ENCODE measurements around the gene TPRA1.

The TPRA1 gene

DNA sequence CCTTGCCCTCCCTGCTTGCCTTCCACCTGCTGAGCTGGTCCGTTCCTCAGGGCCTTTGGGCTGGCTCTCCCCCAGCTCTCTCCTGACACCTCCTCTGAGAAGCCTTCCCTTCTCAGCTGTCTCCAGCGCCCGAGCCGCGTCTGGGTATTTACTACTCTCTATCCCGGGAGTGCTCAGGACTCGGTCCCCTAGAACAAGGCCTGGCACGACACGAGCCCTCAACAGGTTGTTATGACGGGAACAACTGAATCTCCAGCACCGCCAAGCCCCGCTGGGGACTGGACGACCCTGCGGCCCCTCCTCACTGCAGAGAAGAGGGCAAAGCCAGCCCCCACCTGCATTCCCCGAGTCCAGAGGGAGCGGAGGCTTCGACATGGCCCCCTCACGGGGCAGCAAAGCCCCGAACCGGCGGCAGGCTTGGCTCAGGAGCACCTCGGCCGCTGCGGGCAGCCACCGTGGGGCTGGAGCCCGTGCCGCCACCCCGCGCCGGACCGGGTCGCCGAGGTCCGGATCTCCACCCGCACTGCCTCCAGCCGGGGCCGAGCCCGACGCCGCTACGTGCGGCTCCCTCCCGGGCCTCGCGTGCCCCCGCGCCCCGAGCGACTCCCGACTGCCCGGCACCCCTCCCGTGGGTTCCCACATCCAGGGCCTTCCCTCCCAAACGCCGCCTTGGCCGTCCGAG, 792 bp downstream of the TPRA1 start:
- Histone ChIP-seq H3K4me1 (ENCODE audit: control extremely low read depth in 1 of 4, control insufficient read depth in 4 of 4, insufficient read depth in 4 of 4, low read length in 3 of 4) (peaks cover 0 to 32% (median 28%) of the 10 kb centered on the region in 4 experiments), H3K27ac (ENCODE audit: insufficient read depth in 1 of 2, low read depth in 1 of 2, low read length in 2 of 2, poor library complexity in 1 of 2, severe bottlenecking in 2 of 2) (peak overlapping the region; percentile 85 to 94), H3K4me3 (ENCODE audit: control insufficient read depth in 1 of 7, extremely low read depth in 1 of 7, insufficient read depth in 4 of 7, low read depth in 2 of 7, low read length in 6 of 7) (peak overlapping the region; percentile 71 to 94 (median 85)), H3K36me3 (ENCODE audit: control insufficient read depth in 4 of 4, insufficient read depth in 4 of 4, low read length in 3 of 4) (peaks cover 0 to 12% (median 4%) of the 10 kb centered on the region in 4 experiments), H3K9me3 (ENCODE audit: control extremely low read depth in 1 of 5, control insufficient read depth in 4 of 5, insufficient read depth in 2 of 5, low read depth in 1 of 5, low read length in 4 of 5) (no peaks in the 10 kb centered on the region), H3K27me3 (replicated peaks in 2 of 5; ENCODE audit: control insufficient read depth in 4 of 5, insufficient read depth in 5 of 5, low read length in 4 of 5) (no peaks in the 10 kb centered on the region)
- DNase-seq, result peak in 1 of 3 donors; percentile 20
- ChIA-PET POLR2A (no interaction called here), CTCF (interaction anchor here (0.7 to 7.1 kb wide), 3 partner anchors 11 to 18 kb away, joined by 3 to 42 read pairs (median 5); no protein-coding TSS in a partner anchor)
- WGBS (ENCODE audit: insufficient coverage), result 0% methylated on average over 38 of the region's 56 CpGs

GRCh38 chr3:127588806-127589577, 1.5 kb downstream of the TPRA1 start:
- CTCF ChIA-PET, result interaction anchor here (0.7 to 7.1 kb wide), 3 partner anchors 14 to 18 kb away, joined by 3 to 42 read pairs (median 4); no protein-coding TSS in a partner anchor
- peak overlapping the region in 1 of 2 experiments; percentile 94 for H3K27ac ChIP-seq (ENCODE audit: insufficient read depth in 1 of 2, low read depth in 1 of 2, low read length in 2 of 2, poor library complexity in 1 of 2, severe bottlenecking in 2 of 2)
- WGBS (ENCODE audit: insufficient coverage), result 15% methylated on average over 11 of the region's 12 CpGs

GRCh38 chr3:127587876-127588275, 2.7 kb downstream of the TPRA1 start:
- H3K4me3 ChIP-seq (ENCODE audit: control insufficient read depth in 1 of 7, extremely low read depth in 1 of 7, insufficient read depth in 4 of 7, low read depth in 2 of 7, low read length in 6 of 7), result no peak overlapping the region
- DNase-seq, result no peak
- CTCF ChIA-PET, result interaction anchor here (1.1 to 7.1 kb wide), 3 partner anchors 10 to 16 kb away, joined by 3 to 42 read pairs (median 4); no protein-coding TSS in a partner anchor
- H3K27me3 ChIP-seq (replicated peaks in 2 of 5; ENCODE audit: control insufficient read depth in 4 of 5, insufficient read depth in 5 of 5, low read length in 4 of 5), result no peaks in the 10 kb centered on the region
- 93% methylated on average over 4 of the region's 4 CpGs for WGBS (ENCODE audit: insufficient coverage)
- no peaks in the 10 kb centered on the region for H3K9me3 ChIP-seq (ENCODE audit: control extremely low read depth in 1 of 5, control insufficient read depth in 4 of 5, insufficient read depth in 2 of 5, low read depth in 1 of 5, low read length in 4 of 5)
- H3K27ac ChIP-seq (ENCODE audit: insufficient read depth in 1 of 2, low read depth in 1 of 2, low read length in 2 of 2, poor library complexity in 1 of 2, severe bottlenecking in 2 of 2), result no peak overlapping the region
- POLR2A ChIA-PET, result no interaction called here
- H3K4me1 ChIP-seq (ENCODE audit: control extremely low read depth in 1 of 4, control insufficient read depth in 4 of 4, insufficient read depth in 4 of 4, low read length in 3 of 4), result peaks cover 0 to 32% (median 28%) of the 10 kb centered on the region in 4 experiments
- peaks cover 0 to 12% (median 4%) of the 10 kb centered on the region in 4 experiments for H3K36me3 ChIP-seq (ENCODE audit: control insufficient read depth in 4 of 4, insufficient read depth in 4 of 4, low read length in 3 of 4)

More at GRCh38 chr3:127588806-127589577, 1.5 kb downstream of the TPRA1 start:
- POLR2A ChIA-PET, result interaction anchor here (0.7 kb wide), 1 partner anchor 477 kb away, joined by 3 read pairs; no protein-coding TSS in a partner anchor
- Histone ChIP-seq H3K4me1 (ENCODE audit: control extremely low read depth in 1 of 4, control insufficient read depth in 4 of 4, insufficient read depth in 4 of 4, low read length in 3 of 4) (peaks cover 0 to 32% (median 28%) of the 10 kb centered on the region in 4 experiments), H3K27me3 (replicated peaks in 2 of 5; ENCODE audit: control insufficient read depth in 4 of 5, insufficient read depth in 5 of 5, low read length in 4 of 5) (no peaks in the 10 kb centered on the region), H3K4me3 (ENCODE audit: control insufficient read depth in 1 of 7, extremely low read depth in 1 of 7, insufficient read depth in 4 of 7, low read depth in 2 of 7, low read length in 6 of 7) (peak overlapping the region; percentile 71 to 94 (median 85)), H3K9me3 (ENCODE audit: control extremely low read depth in 1 of 5, control insufficient read depth in 4 of 5, insufficient read depth in 2 of 5, low read depth in 1 of 5, low read length in 4 of 5) (no peaks in the 10 kb centered on the region), H3K36me3 (ENCODE audit: control insufficient read depth in 4 of 4, insufficient read depth in 4 of 4, low read length in 3 of 4) (peaks cover 0 to 12% (median 4%) of the 10 kb centered on the region in 4 experiments)
- DNase-seq, result peak in 2 of 3 donors; percentile 28 to 32

DNA sequence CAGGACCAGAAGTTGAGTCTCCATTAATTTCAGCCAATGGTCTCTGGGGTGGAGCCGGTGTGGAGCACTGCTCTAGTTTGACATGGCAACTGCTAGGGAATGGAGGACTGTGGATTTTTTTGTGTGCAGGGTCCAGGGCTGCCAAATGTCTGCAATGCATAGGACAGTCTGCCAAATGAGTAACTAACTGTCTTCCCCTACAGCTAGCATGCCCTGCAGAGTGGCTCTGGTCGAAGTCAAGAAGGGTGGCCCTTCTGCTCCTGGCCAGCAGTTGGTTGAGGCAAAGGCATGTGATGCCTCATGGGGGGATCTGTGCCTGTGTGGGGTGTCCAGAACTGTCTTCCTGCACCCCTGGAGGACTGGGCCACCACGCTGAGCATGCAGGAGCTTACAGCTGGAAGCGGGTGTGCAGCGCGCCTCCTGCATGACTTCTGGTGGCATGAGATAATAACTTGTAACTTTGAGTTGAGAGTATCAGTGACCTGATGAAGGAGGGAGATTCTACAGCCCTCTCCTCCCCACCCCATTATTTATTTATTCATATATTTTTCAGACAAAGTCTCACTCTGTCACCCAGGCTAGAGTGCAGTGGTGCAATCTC, 4.6 kb downstream of the TPRA1 start:
- ChIA-PET CTCF (interaction anchor here (1.8 to 7.1 kb wide), 2 partner anchors 11 to 12 kb away, joined by 7 to 42 read pairs; partner anchors contain the start of gene MCM2), POLR2A (no interaction called here)
- peak in 1 of 3 donors; percentile 27 for DNase-seq
- Histone ChIP-seq H3K4me3 (ENCODE audit: control insufficient read depth in 1 of 7, extremely low read depth in 1 of 7, insufficient read depth in 4 of 7, low read depth in 2 of 7, low read length in 6 of 7) (no peak overlapping the region), H3K27me3 (replicated peaks in 2 of 5; ENCODE audit: control insufficient read depth in 4 of 5, insufficient read depth in 5 of 5, low read length in 4 of 5) (no peaks in the 10 kb centered on the region), H3K36me3 (ENCODE audit: control insufficient read depth in 4 of 4, insufficient read depth in 4 of 4, low read length in 3 of 4) (peaks cover 2 to 14% (median 6%) of the 10 kb centered on the region in 4 experiments), H3K4me1 (ENCODE audit: control extremely low read depth in 1 of 4, control insufficient read depth in 4 of 4, insufficient read depth in 4 of 4, low read length in 3 of 4) (peaks cover 0 to 18% (median 18%) of the 10 kb centered on the region in 4 experiments), H3K27ac (ENCODE audit: insufficient read depth in 1 of 2, low read depth in 1 of 2, low read length in 2 of 2, poor library complexity in 1 of 2, severe bottlenecking in 2 of 2) (no peak overlapping the region), H3K9me3 (ENCODE audit: control extremely low read depth in 1 of 5, control insufficient read depth in 4 of 5, insufficient read depth in 2 of 5, low read depth in 1 of 5, low read length in 4 of 5) (no peaks in the 10 kb centered on the region)
- WGBS (ENCODE audit: insufficient coverage), result 93% methylated on average over 2 of the region's 6 CpGs

- ChIA-PET POLR2A (no interaction called here), CTCF (interaction anchor here (1.8 to 7.1 kb wide), 2 partner anchors 10 to 12 kb away, joined by 7 to 42 read pairs; partner anchors contain the start of gene MCM2)
- Histone ChIP-seq H3K4me1 (ENCODE audit: control extremely low read depth in 1 of 4, control insufficient read depth in 4 of 4, insufficient read depth in 4 of 4, low read length in 3 of 4) (peaks cover 0 to 24% (median 23%) of the 10 kb centered on the region in 4 experiments), H3K9me3 (ENCODE audit: control extremely low read depth in 1 of 5, control insufficient read depth in 4 of 5, insufficient read depth in 2 of 5, low read depth in 1 of 5, low read length in 4 of 5) (no peaks in the 10 kb centered on the region), H3K27me3 (replicated peaks in 2 of 5; ENCODE audit: control insufficient read depth in 4 of 5, insufficient read depth in 5 of 5, low read length in 4 of 5) (no peaks in the 10 kb centered on the region), H3K4me3 (ENCODE audit: control insufficient read depth in 1 of 7, extremely low read depth in 1 of 7, insufficient read depth in 4 of 7, low read depth in 2 of 7, low read length in 6 of 7) (no peak overlapping the region), H3K27ac (ENCODE audit: insufficient read depth in 1 of 2, low read depth in 1 of 2, low read length in 2 of 2, poor library complexity in 1 of 2, severe bottlenecking in 2 of 2) (no peak overlapping the region), H3K36me3 (ENCODE audit: control insufficient read depth in 4 of 4, insufficient read depth in 4 of 4, low read length in 3 of 4) (peaks cover 2 to 17% (median 8%) of the 10 kb centered on the region in 4 experiments)
- no peak for DNase-seq
- 96% methylated on average over 4 of the region's 4 CpGs for whole genome bisulfite sequencing (ENCODE audit: insufficient coverage)
Observed at GRCh38 chr3:127585163-127585812, 5.2 kb downstream of the TPRA1 start.

DNA sequence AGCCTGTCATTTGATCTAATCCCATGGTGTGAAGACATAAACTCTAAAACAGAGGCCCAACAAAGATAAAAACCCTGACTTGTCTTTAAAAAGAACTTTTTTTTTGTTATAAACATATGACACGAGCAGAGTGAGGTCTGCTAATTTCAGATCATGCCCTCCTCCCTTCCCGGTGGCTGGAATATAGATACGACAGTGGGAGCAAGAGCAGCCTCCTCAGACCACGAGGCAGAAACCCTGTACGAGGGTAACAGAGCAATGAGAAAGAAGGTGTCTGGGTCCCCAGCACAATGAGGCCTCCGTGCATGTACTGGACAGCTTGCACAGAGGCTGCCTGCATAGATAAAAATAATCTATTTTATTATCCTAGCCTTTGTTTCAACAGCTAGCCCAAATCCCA, 5.8 kb downstream of the TPRA1 start:
- no peak for DNase-seq
- Histone ChIP-seq H3K27me3 (replicated peaks in 2 of 5; ENCODE audit: control insufficient read depth in 4 of 5, insufficient read depth in 5 of 5, low read length in 4 of 5) (no peaks in the 10 kb centered on the region), H3K4me3 (ENCODE audit: control insufficient read depth in 1 of 7, extremely low read depth in 1 of 7, insufficient read depth in 4 of 7, low read depth in 2 of 7, low read length in 6 of 7) (no peak overlapping the region), H3K36me3 (ENCODE audit: control insufficient read depth in 4 of 4, insufficient read depth in 4 of 4, low read length in 3 of 4) (peaks cover 2 to 20% (median 8%) of the 10 kb centered on the region in 4 experiments), H3K9me3 (ENCODE audit: control extremely low read depth in 1 of 5, control insufficient read depth in 4 of 5, insufficient read depth in 2 of 5, low read depth in 1 of 5, low read length in 4 of 5) (no peaks in the 10 kb centered on the region), H3K27ac (ENCODE audit: insufficient read depth in 1 of 2, low read depth in 1 of 2, low read length in 2 of 2, poor library complexity in 1 of 2, severe bottlenecking in 2 of 2) (no peak overlapping the region), H3K4me1 (ENCODE audit: control extremely low read depth in 1 of 4, control insufficient read depth in 4 of 4, insufficient read depth in 4 of 4, low read length in 3 of 4) (peaks cover 0 to 22% (median 22%) of the 10 kb centered on the region in 4 experiments)
- POLR2A ChIA-PET, result no interaction called here
- CTCF ChIA-PET, result interaction anchor here (1.0 to 7.1 kb wide), 2 partner anchors 10 to 60 kb away, joined by 4 to 42 read pairs; no protein-coding TSS in a partner anchor
- 100% methylated on average over 5 of the region's 6 CpGs for WGBS (ENCODE audit: insufficient coverage)

Measured in common myeloid progenitor, CD34-positive (primary cell).